Stimulated activated CD4-positive, alpha-beta T cell treated with anti-CD3 and anti-CD28 coated beads, Interleukin-4, amount 100 ng/mL, for 4 hours (primary cell): Measurements from ENCODE around the gene MFGE8.

ENCODE experiments used
- DNase-seq, 2 experiments: peaks; one replicate each; pipeline ENCODE4 v3.0.0-alpha.2; 2020

The MFGE8 gene

GRCh38 chr15:88897456-88898194, 15.6 kb downstream of the MFGE8 start:
- peak; percentile 81 to 86 for DNase-seq

GRCh38 chr15:88897142-88897455, 16.1 kb downstream of the MFGE8 start:
- no peak for DNase-seq

GRCh38 chr15:88896333-88897033, 16.7 kb downstream of the MFGE8 start:
- no peak for DNase-seq

DNA sequence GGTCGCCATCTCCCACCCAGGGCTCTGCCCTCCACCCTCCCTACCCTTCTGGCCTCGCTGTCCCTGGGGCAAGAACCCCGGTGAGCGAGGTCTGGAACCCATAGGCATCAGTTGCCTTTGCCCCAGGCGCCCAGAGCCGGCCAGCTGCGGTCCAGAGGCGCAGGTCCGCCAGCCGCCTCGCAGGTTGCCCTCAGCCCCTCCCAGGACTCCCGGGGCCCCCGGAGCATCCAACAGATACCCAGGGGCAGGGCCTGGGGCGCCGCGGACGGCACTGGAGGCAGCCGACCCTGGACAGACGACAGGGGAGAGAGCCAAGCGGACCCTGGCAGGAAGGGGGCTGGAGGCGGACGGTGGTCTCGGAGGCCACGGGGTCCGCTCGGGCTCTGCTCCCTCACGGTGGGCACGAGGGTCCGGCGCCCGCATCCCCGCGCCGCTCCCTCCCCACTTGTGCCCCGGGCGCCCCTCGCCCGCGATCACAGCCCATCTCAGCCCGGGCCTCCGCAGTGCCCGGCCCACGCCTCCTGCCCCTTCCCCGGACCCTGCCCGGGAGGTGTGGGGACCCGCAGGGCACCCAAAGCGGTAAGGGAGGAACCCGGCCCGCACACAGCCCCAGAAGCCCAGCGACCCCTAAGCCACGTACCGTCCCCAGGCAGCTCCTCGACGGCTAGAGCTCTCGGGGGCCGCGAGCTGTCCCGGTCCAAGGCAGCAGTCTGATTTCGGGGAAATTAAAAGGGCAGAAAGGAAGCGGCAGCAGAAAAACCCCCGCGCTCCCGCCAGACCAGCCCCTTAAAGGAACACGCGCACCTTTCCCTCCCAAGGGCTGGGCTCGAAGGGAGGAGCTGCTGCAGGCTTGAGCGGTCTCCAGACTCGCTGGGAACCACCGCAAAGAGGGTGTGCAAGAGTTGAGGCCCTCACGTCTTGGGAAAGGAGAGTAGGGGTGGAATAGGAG, 18.1 kb downstream of the MFGE8 start, which contains the start of gene HAPLN3:
Gene HAPLN3 (minus strand): TSS at position 726 of the 949 bp plus-strand sequence. CDS start 8,246 bp downstream, outside the sequence.
- DNase-seq = peak; percentile 64 to 70

- DNase-seq = peak; percentile 84 to 85
These were observed 18.8 kb downstream of the MFGE8 start for GRCh38 chr15:88894348-88894818.

DNA sequence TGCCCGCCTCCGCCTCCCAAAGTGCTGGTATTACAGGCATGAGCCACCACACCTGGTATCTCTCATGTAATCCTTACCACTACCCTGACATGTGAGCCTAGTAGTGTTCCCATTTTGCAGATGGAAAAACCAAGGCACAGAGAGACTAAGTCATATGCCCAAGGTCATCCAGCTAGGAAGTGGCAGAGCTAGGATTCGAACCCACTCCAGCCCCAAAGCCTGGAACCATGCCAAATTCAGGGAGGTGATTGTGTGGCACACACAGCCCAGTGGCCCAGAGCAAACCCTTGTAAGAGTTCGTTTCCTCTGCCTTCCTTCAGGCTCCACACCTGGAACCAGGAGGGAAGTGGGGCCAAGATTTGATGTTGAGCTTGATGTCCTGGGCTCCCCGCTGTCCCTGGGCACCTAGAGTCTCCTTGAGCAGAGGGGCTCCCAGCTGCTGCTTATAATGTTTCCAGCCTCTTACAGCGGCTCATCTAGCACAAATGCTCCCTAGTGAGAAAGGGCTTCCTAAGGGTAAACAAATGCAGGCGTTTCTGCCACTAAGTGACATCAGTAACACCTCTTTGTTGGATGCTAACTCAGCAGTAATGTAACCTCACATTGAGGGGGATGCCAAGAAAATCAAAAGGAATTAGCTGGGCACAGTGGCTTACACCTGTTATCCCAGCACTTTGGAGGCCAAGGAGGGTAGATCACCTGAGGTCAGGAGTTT, 21.5 kb downstream of the MFGE8 start:
- DNase-seq = no peak

DNA sequence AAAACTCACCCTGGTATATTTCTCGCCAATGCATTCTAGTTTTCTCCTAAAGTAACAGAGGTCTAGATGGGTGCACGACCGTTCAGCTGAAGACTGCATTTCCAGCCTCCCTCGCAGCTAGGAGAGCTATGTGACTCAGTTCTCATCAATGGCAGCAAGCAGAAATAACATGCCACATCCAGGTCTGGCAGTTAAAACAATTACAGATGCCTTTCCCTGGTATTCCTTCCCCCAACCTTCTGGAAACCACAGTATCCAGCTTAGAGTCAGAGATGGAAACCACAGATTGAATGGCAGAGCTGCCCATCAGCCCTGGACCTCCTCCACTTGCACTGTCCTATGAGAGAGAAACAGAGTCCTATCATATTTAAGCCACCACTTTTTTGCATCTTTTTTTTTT, 22.7 kb downstream of the MFGE8 start:
- no peak for DNase-seq

- no peak for DNase-seq
These were observed 24.5 kb downstream of the MFGE8 start for GRCh38 chr15:88888719-88889118.

- DNase-seq = no peak
These were observed 26.1 kb downstream of the MFGE8 start for GRCh38 chr15:88887068-88887580.

DNA sequence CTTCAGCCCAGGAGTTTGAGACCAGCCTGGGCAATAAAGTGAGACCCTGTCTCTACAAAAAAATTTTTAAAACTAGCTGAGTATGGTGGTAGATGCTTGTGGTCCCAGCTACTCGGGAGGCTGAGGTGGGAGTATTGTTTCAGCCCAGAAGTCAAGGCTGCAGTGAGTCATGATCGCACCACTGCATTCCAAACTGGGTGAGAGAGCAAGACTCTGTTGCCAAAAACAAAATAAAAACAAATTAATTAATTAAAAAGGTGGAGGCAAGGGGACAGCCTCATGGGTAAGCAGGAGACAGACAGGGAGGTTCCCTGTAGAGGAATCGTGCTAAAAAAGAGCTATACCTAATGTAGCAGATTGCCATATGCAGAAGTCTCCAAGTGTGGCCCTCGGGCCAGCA, 30.4 kb downstream of the MFGE8 start:
- DNase-seq = no peak

DNA sequence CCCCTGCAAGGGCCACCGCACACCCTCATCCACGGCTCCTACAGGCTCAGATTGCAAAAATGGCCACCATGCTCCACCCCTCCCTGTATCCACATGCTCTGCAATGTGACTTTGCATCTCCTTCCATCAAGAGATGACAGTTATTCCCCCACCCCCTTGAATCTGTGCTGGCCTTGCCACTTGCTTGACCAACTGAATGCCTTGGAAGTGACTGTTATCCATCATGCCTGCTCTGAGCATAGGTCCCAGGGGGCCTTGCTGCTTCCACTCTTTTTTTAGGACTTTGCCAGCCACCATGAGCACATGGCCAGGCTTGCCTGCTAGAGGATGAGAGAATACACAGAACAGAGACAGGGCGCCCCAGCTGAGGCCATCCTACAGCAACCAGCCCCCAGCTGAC, 31.4 kb downstream of the MFGE8 start:
- no peak for DNase-seq

DNA sequence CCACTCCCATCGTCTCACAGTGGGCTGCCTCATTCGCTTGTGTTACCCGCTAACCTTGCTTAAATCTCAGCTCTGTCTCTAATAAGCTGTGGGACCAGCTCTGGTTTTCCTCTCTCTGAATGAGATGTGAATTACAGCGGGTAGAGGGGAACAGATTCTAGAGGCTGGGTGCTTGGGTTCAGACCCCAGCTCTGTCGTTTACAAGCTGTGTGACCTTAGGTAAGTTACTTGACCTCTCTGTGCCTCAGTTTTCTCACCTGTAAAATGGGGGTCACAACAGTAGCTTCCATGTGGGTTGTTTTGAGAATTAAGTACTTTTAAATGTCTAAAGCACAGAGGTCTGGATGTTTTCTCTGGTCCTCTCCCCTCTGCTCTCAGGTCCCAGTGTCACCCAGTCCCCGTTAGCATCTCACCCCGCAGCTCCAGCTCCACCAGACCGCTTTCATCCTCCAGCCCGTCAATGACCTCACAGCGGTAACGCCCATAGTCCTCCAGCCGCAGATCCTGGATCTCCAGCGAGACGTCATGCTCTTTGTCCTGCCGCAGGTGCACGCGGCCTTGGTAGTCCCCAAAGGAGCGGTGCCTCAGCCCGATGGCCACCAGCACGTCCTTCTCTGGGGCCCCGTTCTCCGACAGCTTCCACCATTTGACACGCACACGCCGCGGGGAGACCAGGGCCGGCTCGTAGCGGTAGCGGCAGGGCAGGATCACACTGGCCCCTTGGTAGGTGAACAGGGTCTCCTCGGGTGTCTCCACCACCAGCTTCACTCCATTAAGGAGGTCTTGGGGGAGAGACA, 32.0 kb downstream of the MFGE8 start:
- DNase-seq = no peak

DNA sequence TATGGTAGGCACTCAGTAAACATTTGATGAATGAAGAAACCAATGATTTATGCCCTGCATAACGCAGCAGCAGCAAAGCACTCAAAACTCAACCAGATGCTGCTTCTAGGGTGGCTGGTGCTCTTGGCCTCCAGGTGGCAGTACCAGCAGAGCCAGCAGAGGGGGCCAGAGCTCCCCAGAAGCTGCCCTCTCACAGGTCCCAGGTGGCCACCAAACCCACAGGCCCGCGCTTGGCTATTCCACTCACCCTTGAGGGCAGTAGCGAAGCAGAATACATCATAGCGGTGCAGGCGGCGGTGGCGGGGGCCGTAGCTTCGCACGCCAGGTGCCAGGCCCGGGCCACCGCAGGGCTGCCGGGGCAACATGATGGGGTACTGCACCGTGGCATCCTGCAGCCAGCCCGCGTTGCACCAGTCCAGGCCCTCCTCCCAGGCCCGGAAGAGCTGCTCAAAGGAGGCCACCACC, 34.4 kb downstream of the MFGE8 start:
- DNase-seq = peak in 1 of 2 experiments; percentile 31

DNA sequence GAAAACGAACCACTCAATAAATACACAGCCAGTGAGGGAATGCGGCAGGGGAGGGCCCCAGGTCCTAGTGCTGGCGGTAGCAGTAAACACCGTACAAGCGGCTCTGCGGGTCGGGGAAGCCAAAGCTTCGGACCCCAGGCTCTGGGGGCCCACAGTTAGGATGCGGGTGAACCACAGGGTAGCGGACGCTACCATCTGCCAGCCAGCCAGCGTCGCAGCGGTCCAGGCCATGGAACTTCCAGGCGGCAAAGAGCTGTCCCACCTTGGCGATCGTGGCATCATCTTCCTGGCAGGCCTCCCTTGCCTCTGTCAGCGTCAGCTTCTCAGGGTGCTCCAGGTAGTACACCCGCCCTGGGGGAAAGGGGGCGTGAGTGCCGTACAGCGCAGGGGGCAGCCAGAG, 35.3 kb downstream of the MFGE8 start:
- no peak for DNase-seq

DNA sequence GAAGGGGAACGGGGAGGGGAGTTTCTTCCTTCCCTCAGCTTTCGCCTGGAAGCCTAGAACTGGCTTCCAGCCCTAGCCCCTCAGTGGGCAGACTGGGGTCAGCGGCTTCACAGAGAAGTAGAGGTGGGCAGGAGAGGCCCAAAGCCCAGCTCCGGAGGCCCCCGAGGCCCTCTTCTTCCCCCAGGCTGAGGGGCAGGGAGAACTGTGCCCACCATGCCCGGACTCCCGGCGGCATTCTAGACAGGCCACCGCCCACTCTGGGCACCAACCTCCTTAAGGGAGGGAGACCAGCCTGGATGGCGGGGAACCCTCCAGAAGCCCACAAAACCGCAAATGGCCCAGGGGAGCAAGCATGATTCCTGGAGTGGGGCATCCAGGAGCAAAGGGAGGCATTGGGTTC, 35.8 kb downstream of the MFGE8 start:
- no peak for DNase-seq

GRCh38 chr15:88876573-88876972, 36.6 kb downstream of the MFGE8 start:
- DNase-seq = no peak

DNA sequence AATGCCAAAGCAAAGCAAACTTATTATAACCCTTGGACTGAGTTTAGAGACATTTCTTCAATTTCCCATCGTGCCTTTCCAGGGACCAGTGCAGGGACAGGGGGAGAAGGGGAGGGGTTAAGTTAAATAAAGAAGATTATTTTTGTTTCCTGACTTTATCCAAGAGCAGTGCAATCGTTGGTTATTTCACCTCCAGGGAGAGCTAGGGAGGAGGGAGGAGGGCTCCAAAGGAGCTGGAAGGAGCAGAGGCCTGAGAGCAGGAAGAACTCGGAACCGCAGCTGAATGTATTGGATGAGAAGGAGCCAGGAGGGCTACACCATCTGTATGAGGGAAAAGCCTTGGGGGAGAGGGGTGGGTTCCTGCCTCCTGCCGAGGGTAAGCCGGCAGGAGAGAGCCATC, 38.5 kb downstream of the MFGE8 start:
- DNase-seq = no peak

DNA sequence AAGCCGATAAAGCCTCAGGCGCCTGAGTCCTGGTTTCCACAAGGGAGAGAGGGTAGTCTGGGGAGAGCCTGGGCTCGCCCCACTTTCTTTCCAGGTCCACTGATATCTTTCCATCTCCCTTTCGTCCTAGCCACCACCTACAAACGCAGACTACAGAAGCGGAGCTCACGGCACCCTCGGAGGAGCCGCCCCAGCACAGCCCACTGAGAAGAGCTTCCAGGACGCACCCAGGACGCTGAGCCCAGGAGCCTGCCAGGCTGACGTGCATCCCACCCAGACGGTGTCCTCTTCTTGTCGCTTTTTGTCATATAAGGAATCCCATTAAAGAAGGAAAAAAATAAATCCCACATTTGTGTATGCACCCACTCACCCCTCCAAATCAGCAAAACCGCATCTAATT, 38.9 kb downstream of the MFGE8 start:
- no peak for DNase-seq

DNA sequence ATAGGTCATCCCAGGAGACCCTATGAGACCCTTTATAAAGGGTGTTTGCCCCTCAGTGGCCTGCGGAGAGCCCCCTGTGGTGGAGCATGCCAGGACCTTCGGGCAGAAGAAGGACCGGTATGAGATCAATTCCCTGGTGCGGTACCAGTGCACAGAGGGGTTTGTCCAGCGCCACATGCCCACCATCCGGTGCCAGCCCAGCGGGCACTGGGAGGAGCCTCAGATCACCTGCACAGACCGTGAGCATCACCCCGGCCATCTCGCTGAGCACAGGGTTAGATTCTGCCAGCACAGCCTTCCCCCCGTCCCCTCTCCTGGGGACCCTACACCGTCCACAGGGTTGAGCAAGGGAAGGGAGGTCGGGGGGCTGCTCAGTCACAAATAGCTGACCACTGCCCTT, 39.4 kb downstream of the MFGE8 start:
- DNase-seq = no peak

DNA sequence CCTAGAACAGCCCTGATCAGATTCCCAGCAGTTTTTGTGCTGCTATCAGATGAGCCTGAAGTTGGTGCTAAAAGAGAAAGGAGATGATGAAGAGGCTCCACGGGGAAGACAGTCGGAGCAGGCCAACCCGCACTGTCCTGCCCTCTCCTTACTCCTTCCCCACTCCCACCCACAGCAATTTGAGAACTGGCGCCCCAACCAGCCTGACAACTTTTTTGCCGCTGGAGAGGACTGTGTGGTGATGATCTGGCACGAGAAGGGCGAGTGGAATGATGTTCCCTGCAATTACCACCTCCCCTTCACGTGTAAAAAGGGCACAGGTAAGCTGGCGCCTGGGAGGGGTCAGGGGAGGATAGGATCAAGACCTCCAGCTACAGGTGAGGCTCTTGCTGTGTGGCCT, 40.5 kb downstream of the MFGE8 start:
- no peak for DNase-seq

- no peak for DNase-seq
These were observed 41.1 kb downstream of the MFGE8 start for GRCh38 chr15:88872106-88872505.
